SU-DHL-6 (cell line): Measurements from ENCODE around the gene DYSF.

Experiments
- H2AFZ ChIP-seq: fragments of 200-600 bp; sonication (generic); 2 replicates; pipeline ENCODE4 v1.6.1; 2014; ENCODE audit warnings: low read depth, mild to moderate bottlenecking, moderate library complexity, mixed read lengths, antibody characterized with exemption, low read length; ENCODE audit not compliant: severe bottlenecking
- H3F3A ChIP-seq: fragments of 200-600 bp; shearing (Covaris generic); 2 replicates; pipeline ENCODE4 v1.6.0; 2016; ENCODE audit warnings: antibody characterized with exemption, mild to moderate bottlenecking; ENCODE audit not compliant: insufficient read depth
- H3K27ac ChIP-seq: fragments of 200-600 bp; sonication (generic); 2 replicates; pipeline ENCODE4 v1.5.1; 2016; ENCODE audit warnings: low read depth, mild to moderate bottlenecking, low read length, moderate library complexity, mixed read lengths
- H3K27me3 ChIP-seq: fragments of 200-600 bp; sonication (generic), shearing (Covaris generic); 2 replicates; pipeline ENCODE4 v1.6.0; 2014; ENCODE audit warnings: mild to moderate bottlenecking, low read length
- H3K36me3 ChIP-seq: fragments of 200-600 bp; sonication (generic); 2 replicates; pipeline ENCODE4 v1.6.1; 2014; ENCODE audit warnings: mild to moderate bottlenecking, low read length, mixed read lengths
- H3K4me2 ChIP-seq: fragments of 300-600, 200-600 bp; shearing (Covaris generic), sonication (generic); 2 replicates; pipeline ENCODE4 v1.6.0; 2014; ENCODE audit warnings: low read length, low read depth, mild to moderate bottlenecking; ENCODE audit not compliant: poor library complexity, severe bottlenecking
- H3K4me3 ChIP-seq: fragments of 200-600 bp; sonication (generic); 2 replicates; pipeline ENCODE4 v1.5.1; 2014; ENCODE audit warnings: antibody characterized with exemption, low read length, mild to moderate bottlenecking, mixed read lengths; ENCODE audit not compliant: insufficient read depth, poor library complexity, severe bottlenecking
- H3K79me2 ChIP-seq: fragments of 200-600 bp; sonication (generic); 2 replicates; pipeline ENCODE4 v1.6.1; 2014; ENCODE audit warnings: mild to moderate bottlenecking, low read length, moderate library complexity; ENCODE audit not compliant: insufficient read depth
- H3K9ac ChIP-seq: fragments of 200-600 bp; sonication (generic); 2 replicates; pipeline ENCODE4 v1.7.0; 2014; ENCODE audit warnings: mild to moderate bottlenecking, low read length
- H3K9me2 ChIP-seq: fragments of 200-600 bp; sonication (generic); replicated peaks from 2 replicates; pipeline ENCODE4 v1.6.1; 2014; ENCODE audit warnings: low read length; ENCODE audit not compliant: insufficient read depth
- H3K9me3 ChIP-seq: fragments of 200-600 bp; sonication (generic); 2 replicates; pipeline ENCODE4 v1.6.1; 2014; ENCODE audit warnings: low read length, mixed read lengths; ENCODE audit not compliant: insufficient read depth
- H4K20me1 ChIP-seq: fragments of 200-600 bp; sonication (generic); 2 replicates; pipeline ENCODE4 v1.6.1; 2014; ENCODE audit warnings: low read depth, mild to moderate bottlenecking, antibody characterized with exemption, low read length, moderate library complexity, mixed read lengths
- CTCF ChIP-seq: fragments of 200-600 bp; sonication (generic); IDR thresholded peaks from one replicate; pipeline ENCODE4 v1.5.1; 2017; ENCODE audit warnings: antibody characterized with exemption, mild to moderate bottlenecking, low read length, moderate library complexity; ENCODE audit not compliant: insufficient read depth, poor library complexity, severe bottlenecking
- EZH2phosphoT487 ChIP-seq: fragments of 200-600 bp; sonication (generic), shearing (Covaris generic); conservative IDR thresholded peaks from 2 replicates; pipeline ENCODE4 v1.6.1; 2018; ENCODE audit warnings: mild to moderate bottlenecking, antibody characterized with exemption, low read length, moderate library complexity, mixed read lengths

The DYSF gene

GRCh38 chr2:71417300-71418202 lies 35.8 kb upstream of the DYSF start:
- H3K79me2 ChIP-seq = no peaks in the 10 kb centered on the region
- H3K27me3 ChIP-seq = no peaks in the 10 kb centered on the region
- H3F3A ChIP-seq = no peaks in the 10 kb centered on the region; the same call in 1 of the 2 replicates
- peak overlapping the region; percentile 30 for H3K9ac ChIP-seq
- H3K9me3 ChIP-seq = no peaks in the 10 kb centered on the region
- peak overlapping the region; percentile 44 for H3K4me3 ChIP-seq
- H3K9me2 ChIP-seq = no peaks in the 10 kb centered on the region
- no peaks in the 10 kb centered on the region for H4K20me1 ChIP-seq
- H2AFZ ChIP-seq = peak overlapping the region; percentile 1
- peak overlapping the region; percentile 53 for H3K27ac ChIP-seq
- no peak for TF ChIP-seq EZH2phosphoT487
- no peak for TF ChIP-seq CTCF
- peaks cover 18% of the 10 kb centered on the region; the same call in 1 of the 2 replicates for H3K36me3 ChIP-seq
- H3K4me2 ChIP-seq = peak overlapping the region; percentile 66

GRCh38 chr2:71419145-71419544 lies 34.2 kb upstream of the DYSF start:
- H3F3A ChIP-seq = no peaks in the 10 kb centered on the region; the same call in 1 of the 2 replicates
- no peaks in the 10 kb centered on the region for H3K27me3 ChIP-seq
- no peaks in the 10 kb centered on the region for H3K9me2 ChIP-seq
- H3K79me2 ChIP-seq = no peaks in the 10 kb centered on the region
- no peaks in the 10 kb centered on the region for H3K9me3 ChIP-seq
- H2AFZ ChIP-seq = no peak overlapping the region
- H3K4me3 ChIP-seq = no peak overlapping the region
- no peak overlapping the region for H3K4me2 ChIP-seq
- no peak for TF ChIP-seq EZH2phosphoT487
- no peak for TF ChIP-seq CTCF
- no peak overlapping the region for H3K9ac ChIP-seq
- H3K36me3 ChIP-seq = peaks cover 24% of the 10 kb centered on the region; the same call in 1 of the 2 replicates
- H3K27ac ChIP-seq = no peak overlapping the region
- H4K20me1 ChIP-seq = no peaks in the 10 kb centered on the region

- Histone ChIP-seq H3K27me3 (no peaks in the 10 kb centered on the region), H4K20me1 (no peaks in the 10 kb centered on the region), H3K9me3 (no peaks in the 10 kb centered on the region), H3K79me2 (no peaks in the 10 kb centered on the region), H3K9ac (no peak overlapping the region), H3K4me2 (no peak overlapping the region), H3K36me3 (peaks cover 24% of the 10 kb centered on the region), H3K9me2 (no peaks in the 10 kb centered on the region), H3K27ac (no peak overlapping the region), H3K4me3 (no peak overlapping the region), H3F3A (no peaks in the 10 kb centered on the region; the same call in 1 of the 2 replicates), H2AFZ (no peak overlapping the region)
- TF ChIP-seq EZH2phosphoT487 = no peak
- TF ChIP-seq CTCF = no peak
These were observed 33.4 kb upstream of the DYSF start for GRCh38 chr2:71419976-71420375.
